ENCODE data around the gene ZDHHC6. TPM values are rescaled to one million over a fixed set of nuclear protein-coding genes. Genes with fewer than 3 reads are reported as not detected.
"Not testable (repeated sequence)": the region's sequence is repeated elsewhere in the genome, so short reads cannot be mapped to it uniquely, and the experiment has no call there.

Gene ZDHHC6
- total RNA-seq, 1 donor from 2014 or later = 45.5 TPM

DNA sequence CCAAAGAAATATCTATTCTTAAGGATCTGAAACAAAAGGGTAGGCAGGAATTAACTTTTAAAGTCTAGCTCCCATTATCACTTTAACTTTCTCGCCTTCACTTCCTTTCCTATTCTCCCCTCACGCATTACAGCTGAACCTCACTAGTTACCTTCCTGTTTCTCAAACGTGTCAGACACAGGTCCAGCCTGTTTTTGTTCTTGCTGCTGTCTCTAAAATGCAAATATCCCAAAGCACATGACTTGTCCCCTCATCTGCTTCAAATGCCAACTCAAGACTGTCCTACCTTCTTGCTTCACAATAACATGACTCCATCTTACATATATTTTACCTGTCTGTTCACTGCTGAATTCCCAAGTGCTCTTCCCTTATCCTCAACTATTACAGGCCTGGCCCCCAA, 17.6 kb downstream of the ZDHHC6 start:
- Mint-ChIP-seq H3K4me3 (no peak overlapping the region), H3K36me3 (ENCODE audit: low read depth) (peaks cover 50% of the 10 kb centered on the region), H3K4me1 (no peaks in the 10 kb centered on the region), H3K9me3 (no peaks in the 10 kb centered on the region), H3K27ac (peak overlapping the region; percentile 36), H3K27me3 (no peaks in the 10 kb centered on the region)
- DNase-seq = no peak
- intact Hi-C loops (cut with micrococcal nuclease) = no loop called here

DNA sequence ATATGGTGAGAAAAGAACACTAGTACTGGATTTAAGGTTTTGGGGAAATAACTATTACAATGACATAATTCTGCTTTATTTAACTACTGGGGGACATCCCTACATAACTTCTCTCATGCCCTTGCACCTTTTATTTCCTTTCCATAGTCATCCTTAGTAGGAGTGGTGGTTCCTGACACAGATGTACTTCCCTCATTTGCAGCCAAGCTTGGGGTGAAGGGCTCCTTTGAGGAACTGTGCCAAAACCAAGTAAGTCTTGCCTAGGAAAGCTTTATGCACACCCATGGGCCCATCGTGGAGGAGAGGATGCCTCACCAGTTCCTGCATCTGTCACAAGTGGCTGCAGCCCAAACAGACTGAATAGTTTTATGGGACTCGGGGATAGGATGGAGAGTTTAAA, 20.6 kb downstream of the ZDHHC6 start:
- Mint-ChIP-seq H3K4me3 (no peak overlapping the region), H3K27ac (no peak overlapping the region), H3K27me3 (no peaks in the 10 kb centered on the region), H3K4me1 (no peaks in the 10 kb centered on the region), H3K9me3 (no peaks in the 10 kb centered on the region), H3K36me3 (ENCODE audit: low read depth) (peaks cover 53% of the 10 kb centered on the region)
- DNase-seq = no peak
- intact Hi-C loops (cut with micrococcal nuclease) = no loop called here

DNA sequence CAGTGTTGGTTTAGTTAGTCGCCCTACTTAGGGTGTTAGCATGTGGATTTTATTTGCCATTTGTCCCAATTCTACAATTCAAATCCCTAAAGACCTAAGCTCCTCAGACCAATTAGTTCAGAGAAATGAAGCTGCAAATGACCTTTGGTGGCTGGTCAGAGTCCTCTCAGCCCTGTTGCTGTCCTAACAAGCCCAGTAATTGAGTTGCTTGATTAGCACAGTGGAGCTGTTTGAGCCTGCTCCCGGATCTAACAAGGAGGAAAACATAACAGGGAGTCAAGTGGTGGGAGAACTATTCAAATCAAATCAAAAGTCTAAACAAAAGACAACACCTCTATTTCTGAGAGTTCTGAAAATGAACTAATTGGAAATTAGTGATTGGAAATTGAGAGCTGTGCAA, 22.1 kb downstream of the ZDHHC6 start:
- H3K27me3 Mint-ChIP-seq = no peaks in the 10 kb centered on the region
- peaks cover 52% of the 10 kb centered on the region for H3K36me3 Mint-ChIP-seq (ENCODE audit: low read depth)
- H3K4me1 Mint-ChIP-seq = no peaks in the 10 kb centered on the region
- no peak overlapping the region for H3K27ac Mint-ChIP-seq
- H3K9me3 Mint-ChIP-seq = no peaks in the 10 kb centered on the region
- no peak for DNase-seq
- no peak overlapping the region for H3K4me3 Mint-ChIP-seq
- intact Hi-C loops (cut with micrococcal nuclease) = no loop called here

DNA sequence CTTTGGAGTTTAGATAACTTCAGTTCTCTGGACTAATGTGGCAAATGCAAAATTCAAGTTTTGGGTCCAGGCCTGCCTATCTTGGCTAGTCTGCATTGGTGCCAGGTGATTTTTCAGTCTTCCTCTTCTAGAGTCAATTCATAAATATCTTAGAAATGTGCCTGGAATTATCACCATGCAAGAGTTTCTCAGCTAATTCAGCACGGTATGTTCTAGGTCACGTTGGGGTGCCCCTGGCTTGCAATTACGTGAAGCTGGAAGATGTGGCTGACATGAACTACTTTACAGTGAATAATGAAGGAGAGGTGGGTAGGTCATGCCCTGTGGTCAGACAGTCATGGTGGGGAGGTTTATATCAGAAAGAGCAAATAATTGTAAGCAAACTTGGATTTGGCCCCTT, 25.0 kb downstream of the ZDHHC6 start:
- Mint-ChIP-seq H3K27me3 (no peaks in the 10 kb centered on the region), H3K27ac (no peak overlapping the region), H3K36me3 (ENCODE audit: low read depth) (peaks cover 49% of the 10 kb centered on the region), H3K9me3 (no peaks in the 10 kb centered on the region), H3K4me1 (no peaks in the 10 kb centered on the region), H3K4me3 (no peak overlapping the region)
- no peak for DNase-seq
- intact Hi-C loops (cut with micrococcal nuclease) = no loop called here

DNA sequence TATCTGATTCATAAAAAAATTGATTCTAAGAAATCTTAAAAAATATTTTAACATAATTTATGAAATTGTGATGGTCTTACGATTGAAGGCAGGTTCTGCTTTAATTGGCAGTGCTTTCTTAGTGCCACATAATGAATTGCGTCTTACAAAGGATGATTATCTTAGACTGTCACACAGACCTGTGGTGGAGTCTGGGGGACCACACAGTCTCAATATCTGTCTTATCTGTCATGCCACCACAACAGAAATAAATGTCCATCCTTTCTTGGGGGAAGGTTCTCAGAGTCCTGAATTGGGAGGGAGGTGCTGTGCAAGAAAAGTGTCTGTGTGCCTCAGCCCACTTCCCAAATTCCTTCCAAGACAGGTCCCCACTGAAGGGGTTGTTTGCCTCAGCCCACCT, 34.0 kb downstream of the ZDHHC6 start:
- Mint-ChIP-seq H3K9me3 (no peaks in the 10 kb centered on the region), H3K27ac (no peak overlapping the region), H3K27me3 (no peaks in the 10 kb centered on the region), H3K4me3 (no peak overlapping the region), H3K4me1 (no peaks in the 10 kb centered on the region), H3K36me3 (ENCODE audit: low read depth) (peaks cover 58% of the 10 kb centered on the region)
- intact Hi-C loops (cut with micrococcal nuclease) = no loop called here
- DNase-seq = no peak

DNA sequence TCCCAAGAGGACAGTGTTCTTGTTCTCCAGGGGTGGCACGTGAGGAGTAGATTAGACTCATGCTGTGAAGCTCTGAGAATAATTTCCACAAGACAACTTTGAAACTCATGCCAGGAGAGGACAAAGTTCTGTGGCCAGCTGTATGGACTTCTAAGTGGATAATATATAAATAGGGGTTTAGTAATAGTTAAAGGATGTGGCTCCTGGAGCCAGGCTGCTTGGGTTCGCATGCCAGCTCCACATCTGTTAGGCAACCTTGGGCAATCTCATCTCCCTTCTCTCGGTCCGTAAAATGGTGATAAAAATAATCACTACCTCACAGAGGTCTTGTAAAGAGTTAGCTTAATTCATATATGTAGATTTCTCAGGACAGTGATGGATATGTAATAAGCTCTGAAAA, 37.0 kb downstream of the ZDHHC6 start:
- H3K27ac Mint-ChIP-seq = no peak overlapping the region
- peaks cover 11% of the 10 kb centered on the region for H3K9me3 Mint-ChIP-seq
- H3K4me1 Mint-ChIP-seq = peaks cover 3% of the 10 kb centered on the region

DNA sequence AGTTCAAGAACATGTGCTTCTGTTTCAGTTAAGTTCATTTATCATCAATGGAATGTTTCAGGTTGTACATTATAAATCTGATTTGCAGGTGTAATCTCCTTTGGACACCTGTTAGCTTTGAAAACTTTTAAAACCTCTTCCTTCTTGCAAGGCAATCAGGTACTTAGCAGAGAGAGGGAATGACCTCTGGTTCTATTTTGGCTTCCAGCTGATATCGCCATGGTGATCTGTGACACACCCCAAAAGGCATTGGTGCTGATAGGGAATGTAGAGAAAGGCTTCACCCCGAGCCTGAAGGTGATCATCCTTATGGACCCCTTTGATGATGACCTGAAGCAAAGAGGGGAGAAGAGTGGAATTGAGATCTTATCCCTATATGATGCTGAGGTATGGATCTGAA, 37.4 kb downstream of the ZDHHC6 start:
- no peaks in the 10 kb centered on the region for H3K27me3 Mint-ChIP-seq
- peaks cover 11% of the 10 kb centered on the region for H3K9me3 Mint-ChIP-seq
- intact Hi-C loops (cut with micrococcal nuclease) = no loop called here
- peaks cover 3% of the 10 kb centered on the region for H3K4me1 Mint-ChIP-seq
- H3K27ac Mint-ChIP-seq = no peak overlapping the region
- H3K36me3 Mint-ChIP-seq (ENCODE audit: low read depth) = peaks cover 64% of the 10 kb centered on the region
- no peak for DNase-seq
- H3K4me3 Mint-ChIP-seq = no peak overlapping the region

More for the DNA sequence above, 37.0 kb downstream of the ZDHHC6 start:
- intact Hi-C loops (cut with micrococcal nuclease) = no loop called here
- H3K4me3 Mint-ChIP-seq = no peak overlapping the region
- no peak for DNase-seq
- H3K36me3 Mint-ChIP-seq (ENCODE audit: low read depth) = peaks cover 63% of the 10 kb centered on the region
- H3K27me3 Mint-ChIP-seq = no peaks in the 10 kb centered on the region

DNA sequence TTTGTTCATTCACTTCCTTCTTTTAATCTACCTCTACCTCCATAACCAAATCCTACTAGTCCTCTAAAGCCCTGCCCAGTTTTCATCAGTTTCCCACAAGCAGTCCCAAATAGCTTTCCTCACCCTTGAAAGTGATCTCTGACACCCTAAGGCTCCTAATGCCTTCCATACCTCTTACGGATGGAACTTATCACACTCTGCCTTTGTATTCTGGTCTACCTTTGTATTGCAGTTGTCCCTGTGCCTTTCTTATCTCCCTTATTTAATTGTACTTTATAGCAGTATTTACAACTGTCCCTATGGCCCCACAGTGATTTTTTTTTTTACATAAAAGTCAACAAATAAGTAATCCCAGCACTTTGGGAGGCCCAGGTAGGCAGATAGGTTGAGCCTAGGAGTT, 39.0 kb downstream of the ZDHHC6 start:
- no peak for DNase-seq
- intact Hi-C loops (cut with micrococcal nuclease) = no loop called here
- Mint-ChIP-seq H3K27me3 (no peaks in the 10 kb centered on the region), H3K36me3 (ENCODE audit: low read depth) (peaks cover 71% of the 10 kb centered on the region), H3K9me3 (peaks cover 11% of the 10 kb centered on the region), H3K27ac (no peak overlapping the region), H3K4me3 (no peak overlapping the region), H3K4me1 (peaks cover 3% of the 10 kb centered on the region)

DNA sequence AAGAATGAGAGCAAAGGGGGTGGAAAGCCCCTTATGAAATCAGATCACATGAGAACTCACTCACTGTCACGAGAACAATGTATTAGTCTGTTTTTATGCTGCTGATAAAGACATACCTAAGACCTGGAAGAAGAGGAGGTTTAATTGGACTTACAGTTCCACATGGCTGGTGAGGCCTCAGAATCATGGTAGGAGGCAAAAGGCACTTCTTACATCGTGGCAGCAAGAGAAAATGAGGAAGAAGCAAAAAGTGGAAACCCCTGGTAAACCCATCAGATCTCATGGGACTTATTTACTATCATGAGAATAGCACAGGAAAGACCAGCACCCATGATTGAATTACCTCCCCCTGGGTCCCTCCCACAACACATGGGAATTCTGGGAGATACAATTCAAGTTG, 39.9 kb downstream of the ZDHHC6 start:
- H3K27me3 Mint-ChIP-seq; H3K4me1 Mint-ChIP-seq; H3K27ac Mint-ChIP-seq; intact Hi-C loops (cut with micrococcal nuclease); H3K4me3 Mint-ChIP-seq; DNase-seq: not testable (repeated sequence)
- Mint-ChIP-seq H3K36me3 (ENCODE audit: low read depth) (peaks cover 68% of the 10 kb centered on the region), H3K9me3 (peaks cover 11% of the 10 kb centered on the region)

DNA sequence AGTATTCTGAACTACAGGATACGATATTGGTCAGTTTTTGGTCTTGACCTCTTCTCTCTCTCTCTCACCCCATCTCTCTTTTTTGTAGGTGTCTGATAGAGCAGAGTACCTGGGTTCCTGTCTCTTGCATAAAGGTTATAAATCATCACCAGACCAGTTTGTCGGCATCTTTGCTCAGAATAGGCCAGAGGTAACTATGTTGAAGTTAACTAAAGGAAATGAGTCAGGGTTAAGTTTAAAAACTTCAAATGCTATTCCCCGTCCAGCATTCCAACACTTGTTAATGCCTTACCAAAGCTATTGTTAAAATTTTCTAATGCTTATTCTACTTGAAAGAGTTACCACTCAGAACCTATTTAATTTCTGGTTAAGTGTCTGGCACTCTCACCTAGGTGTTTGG, 42.1 kb downstream of the ZDHHC6 start:
- Mint-ChIP-seq H3K4me3 (no peak overlapping the region), H3K36me3 (ENCODE audit: low read depth) (peaks cover 65% of the 10 kb centered on the region), H3K27ac (no peak overlapping the region), H3K4me1 (peaks cover 3% of the 10 kb centered on the region), H3K27me3 (no peaks in the 10 kb centered on the region), H3K9me3 (peaks cover 11% of the 10 kb centered on the region)
- intact Hi-C loops (cut with micrococcal nuclease) = no loop called here
- DNase-seq = no peak

DNA sequence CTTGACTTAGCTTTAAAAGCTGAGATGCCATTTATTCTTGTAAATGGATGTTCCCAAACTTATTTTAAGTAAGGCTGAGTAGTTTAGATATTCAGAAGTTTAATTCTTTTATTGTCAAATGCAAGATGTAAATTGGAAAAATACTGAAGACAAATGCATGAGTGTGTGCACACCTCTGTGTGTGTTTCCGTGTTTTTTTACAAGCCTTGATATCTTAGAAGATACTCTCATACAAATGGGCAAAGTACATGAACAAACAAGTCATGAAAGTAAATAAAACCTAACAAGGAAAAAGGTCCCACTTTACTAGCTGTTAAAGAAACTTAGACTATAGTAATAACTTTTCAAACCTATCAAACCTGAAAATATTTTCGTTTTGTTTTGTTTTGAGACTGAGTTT, 43.8 kb downstream of the ZDHHC6 start:
- Mint-ChIP-seq H3K27me3 (no peaks in the 10 kb centered on the region), H3K27ac (no peak overlapping the region), H3K36me3 (ENCODE audit: low read depth) (peaks cover 64% of the 10 kb centered on the region), H3K4me3 (no peak overlapping the region), H3K9me3 (peaks cover 11% of the 10 kb centered on the region), H3K4me1 (peaks cover 3% of the 10 kb centered on the region)
- intact Hi-C loops (cut with micrococcal nuclease) = no loop called here
- no peak for DNase-seq

DNA sequence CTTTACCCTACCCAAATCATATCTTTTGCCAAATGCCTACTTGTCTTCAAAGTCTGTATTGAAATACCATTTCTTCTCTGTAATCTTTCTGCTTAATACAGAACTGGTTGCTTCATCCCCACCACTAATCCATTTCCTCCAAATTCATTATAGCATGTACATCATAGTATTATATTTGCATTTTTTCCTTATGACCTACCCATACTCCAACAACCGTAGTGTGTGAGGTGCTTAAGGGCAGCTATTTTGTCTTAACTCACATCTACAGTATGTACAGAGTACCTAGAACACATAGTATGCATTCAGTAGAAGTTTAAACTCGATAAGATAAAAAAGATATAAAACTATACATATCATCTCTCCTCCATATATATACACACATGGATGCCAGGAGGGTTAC, 49.1 kb downstream of the ZDHHC6 start:
- no peak for DNase-seq
- Mint-ChIP-seq H3K9me3 (no peaks in the 10 kb centered on the region), H3K36me3 (ENCODE audit: low read depth) (peaks cover 26% of the 10 kb centered on the region), H3K27ac (no peak overlapping the region), H3K27me3 (no peaks in the 10 kb centered on the region), H3K4me3 (no peak overlapping the region), H3K4me1 (peaks cover 13% of the 10 kb centered on the region)
- intact Hi-C loops (cut with micrococcal nuclease) = no loop called here

DNA sequence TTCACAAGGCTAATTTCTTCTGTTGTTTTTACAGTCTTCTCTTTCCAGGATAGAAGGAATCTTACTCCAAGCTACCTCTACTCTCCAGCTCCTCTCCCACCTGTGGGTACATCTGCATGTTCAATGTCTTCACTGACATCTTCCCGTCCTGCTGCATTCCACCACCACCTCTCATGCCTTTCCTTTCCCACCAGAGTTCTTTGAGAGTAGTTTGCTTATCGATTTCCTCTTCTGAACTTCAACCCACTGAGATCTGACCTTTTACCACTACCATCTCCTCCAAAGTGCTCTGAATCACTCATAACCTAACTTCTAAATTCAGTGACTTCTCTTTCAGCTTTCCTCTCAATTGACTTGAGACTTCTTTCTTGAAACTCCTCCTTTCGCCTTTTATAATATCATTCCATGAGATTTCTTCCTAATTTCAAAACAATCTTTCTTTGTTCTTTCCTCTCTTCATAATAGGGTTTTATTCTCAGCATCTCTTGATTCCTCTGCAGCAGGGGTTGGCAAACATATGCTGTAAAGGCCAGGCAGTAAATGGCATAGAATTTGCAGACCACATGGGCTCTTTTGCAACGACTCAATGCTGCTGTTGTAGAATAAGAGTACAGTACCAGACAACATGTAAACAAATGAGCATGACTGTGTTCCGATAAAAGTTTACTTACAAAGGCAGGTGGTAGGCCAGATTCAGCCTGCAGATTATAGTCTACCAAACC, 50.7 kb downstream of the ZDHHC6 start:
- intact Hi-C loops (cut with micrococcal nuclease) = no loop called here
- H3K27me3 Mint-ChIP-seq = no peaks in the 10 kb centered on the region

DNA sequence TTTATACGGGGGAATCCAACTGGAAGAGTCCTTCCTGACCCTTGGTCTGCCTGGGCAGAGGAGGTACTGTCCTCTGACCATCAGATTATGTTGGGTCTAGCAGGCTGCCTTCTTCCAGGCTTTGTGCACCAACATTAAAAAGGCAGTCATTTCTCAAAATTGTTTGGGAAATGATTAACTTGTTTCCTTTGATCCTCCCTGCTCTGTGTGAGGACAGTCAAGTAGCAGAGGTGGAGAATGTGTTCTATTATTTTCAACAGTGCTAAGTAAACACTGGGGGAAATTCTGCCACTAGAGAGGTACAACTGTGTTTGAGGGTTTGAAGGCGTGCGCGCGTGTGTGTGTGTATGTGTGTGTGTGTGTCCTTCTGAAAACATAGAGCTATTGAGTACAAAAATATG, 52.2 kb downstream of the ZDHHC6 start:
- intact Hi-C loops (cut with micrococcal nuclease) = no loop called here
- no peaks in the 10 kb centered on the region for H3K9me3 Mint-ChIP-seq

More for the DNA sequence above, 50.7 kb downstream of the ZDHHC6 start:
- Mint-ChIP-seq H3K9me3 (no peaks in the 10 kb centered on the region), H3K4me1 (peaks cover 18% of the 10 kb centered on the region), H3K27ac (no peak overlapping the region), H3K4me3 (no peak overlapping the region), H3K36me3 (ENCODE audit: low read depth) (peaks cover 27% of the 10 kb centered on the region)
- no peak for DNase-seq

DNA sequence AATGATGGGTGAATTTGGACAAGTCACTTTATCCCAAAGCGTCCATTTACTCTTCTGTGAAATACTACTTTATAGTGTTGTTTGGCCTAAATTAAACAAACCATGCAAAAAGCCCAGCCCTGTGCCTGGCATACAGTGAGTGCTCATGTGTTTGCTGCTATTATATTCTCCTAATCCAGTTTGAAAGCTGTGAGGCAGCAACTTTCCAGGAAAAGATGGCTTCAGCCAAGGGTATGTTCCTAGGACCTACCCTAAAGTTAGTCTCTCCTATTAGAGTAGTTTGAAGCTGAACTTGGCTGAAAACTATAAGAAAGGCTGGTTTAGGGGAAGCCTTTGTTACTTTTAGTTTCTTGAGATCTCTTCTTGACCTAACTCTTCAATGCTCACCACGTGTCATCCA, 52.9 kb downstream of the ZDHHC6 start:
- intact Hi-C loops (cut with micrococcal nuclease) = no loop called here
- Mint-ChIP-seq H3K36me3 (ENCODE audit: low read depth) (peaks cover 22% of the 10 kb centered on the region), H3K9me3 (no peaks in the 10 kb centered on the region), H3K27ac (peak overlapping the region; percentile 20), H3K27me3 (no peaks in the 10 kb centered on the region), H3K4me1 (peaks cover 33% of the 10 kb centered on the region), H3K4me3 (no peak overlapping the region)
- DNase-seq = no peak

More for the DNA sequence above, 52.2 kb downstream of the ZDHHC6 start:
- H3K36me3 Mint-ChIP-seq (ENCODE audit: low read depth) = peaks cover 24% of the 10 kb centered on the region
- peak overlapping the region; percentile 20 for H3K27ac Mint-ChIP-seq
- no peak overlapping the region for H3K4me3 Mint-ChIP-seq
- H3K27me3 Mint-ChIP-seq = no peaks in the 10 kb centered on the region
- no peak for DNase-seq
- H3K4me1 Mint-ChIP-seq = peaks cover 26% of the 10 kb centered on the region
